Measurements from ENCODE around the gene TTLL10.

DNA sequence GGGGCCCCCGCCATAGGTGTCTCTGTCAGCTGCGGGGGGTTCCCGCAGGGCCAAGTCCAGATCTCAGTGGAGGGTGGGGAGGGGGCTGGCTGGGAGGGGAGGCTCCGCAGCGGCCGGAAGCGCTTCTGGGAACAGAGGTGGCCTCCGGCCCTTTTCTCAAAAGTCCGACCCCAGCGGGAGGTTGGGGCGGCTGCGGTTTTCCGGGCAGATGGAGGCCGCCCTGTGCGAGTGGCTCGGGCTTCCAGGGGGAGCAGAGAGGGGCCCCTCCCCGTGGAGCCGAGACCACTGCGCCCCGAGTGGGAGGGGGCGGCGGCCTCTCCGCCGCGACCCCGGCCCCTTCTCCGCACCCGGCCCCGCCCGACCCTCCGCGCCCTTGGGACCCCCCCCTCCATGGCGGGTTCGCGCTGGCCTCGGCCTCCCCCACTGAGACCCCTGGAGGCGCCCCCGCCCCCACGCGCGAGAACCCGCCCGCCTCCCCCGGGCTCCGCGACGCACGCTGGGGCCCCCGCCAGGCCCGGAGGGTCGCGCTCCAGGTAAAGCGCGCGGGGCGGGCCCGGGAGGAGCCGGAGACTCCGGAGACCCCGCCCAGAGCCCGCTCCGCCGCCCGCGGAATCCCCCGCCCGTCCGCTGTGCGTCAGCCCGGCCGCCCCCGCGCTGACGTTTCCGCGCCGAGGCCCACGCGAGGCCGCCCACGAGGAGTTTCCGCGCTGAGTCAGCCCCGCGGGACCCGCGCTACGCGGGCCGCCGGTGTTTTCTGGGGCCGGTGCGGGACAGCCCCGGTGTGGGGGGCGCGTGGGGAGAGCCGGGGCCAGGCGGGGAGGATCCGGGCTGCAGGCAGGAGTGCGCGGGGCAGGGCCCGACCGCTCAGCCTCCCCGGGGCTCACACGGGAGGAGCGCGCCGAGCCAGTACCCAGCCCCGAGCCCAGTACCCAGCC is 27.5 kb downstream of the TTLL10 start:
- no peak for TF ChIP-seq EZH2 (IDR thresholded peaks at IDR 0.05; ENCODE audit: low read length)
- TF ChIP-seq, protein P1, sequence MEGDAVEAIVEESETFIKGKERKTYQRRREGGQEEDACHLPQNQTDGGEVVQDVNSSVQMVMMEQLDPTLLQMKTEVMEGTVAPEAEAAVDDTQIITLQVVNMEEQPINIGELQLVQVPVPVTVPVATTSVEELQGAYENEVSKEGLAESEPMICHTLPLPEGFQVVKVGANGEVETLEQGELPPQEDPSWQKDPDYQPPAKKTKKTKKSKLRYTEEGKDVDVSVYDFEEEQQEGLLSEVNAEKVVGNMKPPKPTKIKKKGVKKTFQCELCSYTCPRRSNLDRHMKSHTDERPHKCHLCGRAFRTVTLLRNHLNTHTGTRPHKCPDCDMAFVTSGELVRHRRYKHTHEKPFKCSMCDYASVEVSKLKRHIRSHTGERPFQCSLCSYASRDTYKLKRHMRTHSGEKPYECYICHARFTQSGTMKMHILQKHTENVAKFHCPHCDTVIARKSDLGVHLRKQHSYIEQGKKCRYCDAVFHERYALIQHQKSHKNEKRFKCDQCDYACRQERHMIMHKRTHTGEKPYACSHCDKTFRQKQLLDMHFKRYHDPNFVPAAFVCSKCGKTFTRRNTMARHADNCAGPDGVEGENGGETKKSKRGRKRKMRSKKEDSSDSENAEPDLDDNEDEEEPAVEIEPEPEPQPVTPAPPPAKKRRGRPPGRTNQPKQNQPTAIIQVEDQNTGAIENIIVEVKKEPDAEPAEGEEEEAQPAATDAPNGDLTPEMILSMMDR (optimal IDR thresholded peaks at IDR 0.05 in 1 of 3, IDR thresholded peaks at IDR 0.05 in 1 of 3, conservative IDR thresholded peaks at IDR 0.05 in 1 of 3; ENCODE audit: extremely low read depth in 1 of 3, insufficient read depth in 2 of 3, low read length in 3 of 3), result no peak

Data from keratinocyte (primary cell).